ENCODE data around the gene MXRA8. TPM values are rescaled to one million over a fixed set of nuclear protein-coding genes. Genes with fewer than 3 reads are reported as not detected.

Gene MXRA8
- total RNA-seq, 1 experiment from 2014 or later: 5.0 TPM

DNA sequence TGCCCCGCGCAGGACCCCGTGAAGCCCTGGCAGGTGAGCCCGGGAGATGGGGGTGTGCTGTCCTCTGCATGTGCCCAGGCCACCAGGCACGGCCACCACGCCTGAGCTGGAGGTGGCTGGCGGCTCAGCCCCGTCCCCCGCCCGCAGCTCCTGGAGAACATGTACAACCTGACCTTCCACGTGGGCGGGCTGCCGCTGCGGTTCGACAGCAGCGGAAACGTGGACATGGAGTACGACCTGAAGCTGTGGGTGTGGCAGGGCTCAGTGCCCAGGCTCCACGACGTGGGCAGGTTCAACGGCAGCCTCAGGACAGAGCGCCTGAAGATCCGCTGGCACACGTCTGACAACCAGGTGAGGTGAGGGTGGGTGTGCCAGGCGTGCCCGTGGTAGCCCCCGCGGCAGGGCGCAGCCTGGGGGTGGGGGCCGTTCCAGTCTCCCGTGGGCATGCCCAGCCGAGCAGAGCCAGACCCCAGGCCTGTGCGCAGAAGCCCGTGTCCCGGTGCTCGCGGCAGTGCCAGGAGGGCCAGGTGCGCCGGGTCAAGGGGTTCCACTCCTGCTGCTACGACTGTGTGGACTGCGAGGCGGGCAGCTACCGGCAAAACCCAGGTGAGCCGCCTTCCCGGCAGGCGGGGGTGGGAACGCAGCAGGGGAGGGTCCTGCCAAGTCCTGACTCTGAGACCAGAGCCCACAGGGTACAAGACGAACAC lies 25.4 kb downstream of the MXRA8 start:
- Mint-ChIP-seq H3K4me1 (ENCODE audit: low read depth, unreplicated experiment) (no peaks in the 10 kb centered on the region), H3K36me3 (ENCODE audit: insufficient read depth, unreplicated experiment) (peaks cover 45% of the 10 kb centered on the region), H3K9me3 (ENCODE audit: unreplicated experiment) (no peaks in the 10 kb centered on the region), H3K27me3 (ENCODE audit: insufficient read depth, unreplicated experiment) (no peaks in the 10 kb centered on the region), H3K4me3 (ENCODE audit: unreplicated experiment) (no peak overlapping the region), H3K27ac (ENCODE audit: unreplicated experiment) (no peak overlapping the region)
- POLR2A ChIA-PET: interaction anchor here (0.6 kb wide), 1 partner anchor 22 kb away, joined by 4 read pairs; no protein-coding TSS in a partner anchor
- Histone ChIP-seq H3K4me1 (no peaks in the 10 kb centered on the region), H3K4me3 (ENCODE audit: low read depth, low read length) (no peak overlapping the region), H3K36me3 (ENCODE audit: control insufficient read depth, insufficient read depth, low read length) (no peaks in the 10 kb centered on the region), H3K27me3 (replicated peaks; ENCODE audit: control insufficient read depth, insufficient read depth, low read length) (no peaks in the 10 kb centered on the region), H3K9me3 (no peaks in the 10 kb centered on the region)
- no peak for DNase-seq
- no peak for TF ChIP-seq CTCF (IDR thresholded peaks at IDR 0.05; ENCODE audit: insufficient read depth in 1 of 2, low read depth in 1 of 2, low read length in 1 of 2, severe bottlenecking in 1 of 2, unreplicated experiment in 1 of 2)
- CTCF ChIA-PET: no interaction called here
- BruUV-seq (replicated peaks): no TSS peak
- intact Hi-C loops (cut with micrococcal nuclease; ENCODE audit: unreplicated experiment): no loop called here

- ChIA-PET POLR2A (no interaction called here), CTCF (no interaction called here)
- Mint-ChIP-seq H3K4me1 (ENCODE audit: low read depth, unreplicated experiment) (no peaks in the 10 kb centered on the region), H3K27ac (ENCODE audit: unreplicated experiment) (no peak overlapping the region), H3K27me3 (ENCODE audit: insufficient read depth, unreplicated experiment) (no peaks in the 10 kb centered on the region), H3K9me3 (ENCODE audit: unreplicated experiment) (no peaks in the 10 kb centered on the region), H3K36me3 (ENCODE audit: insufficient read depth, unreplicated experiment) (peaks cover 46% of the 10 kb centered on the region), H3K4me3 (ENCODE audit: unreplicated experiment) (no peak overlapping the region)
- TF ChIP-seq CTCF (IDR thresholded peaks at IDR 0.05; ENCODE audit: insufficient read depth in 1 of 2, low read depth in 1 of 2, low read length in 1 of 2, severe bottlenecking in 1 of 2, unreplicated experiment in 1 of 2): no peak
- H3K36me3 ChIP-seq (ENCODE audit: control insufficient read depth, insufficient read depth, low read length): no peaks in the 10 kb centered on the region
- no peaks in the 10 kb centered on the region for H3K4me1 ChIP-seq
- DNase-seq: no peak
- no peak overlapping the region for H3K4me3 ChIP-seq (ENCODE audit: low read depth, low read length)
- BruUV-seq (replicated peaks): no TSS peak
- H3K27me3 ChIP-seq (replicated peaks; ENCODE audit: control insufficient read depth, insufficient read depth, low read length): no peaks in the 10 kb centered on the region
- H3K9me3 ChIP-seq: no peaks in the 10 kb centered on the region
- intact Hi-C loops (cut with micrococcal nuclease; ENCODE audit: unreplicated experiment): no loop called here
Observed at GRCh38 chr1:1332031-1332755, 26.2 kb downstream of the MXRA8 start.

DNA sequence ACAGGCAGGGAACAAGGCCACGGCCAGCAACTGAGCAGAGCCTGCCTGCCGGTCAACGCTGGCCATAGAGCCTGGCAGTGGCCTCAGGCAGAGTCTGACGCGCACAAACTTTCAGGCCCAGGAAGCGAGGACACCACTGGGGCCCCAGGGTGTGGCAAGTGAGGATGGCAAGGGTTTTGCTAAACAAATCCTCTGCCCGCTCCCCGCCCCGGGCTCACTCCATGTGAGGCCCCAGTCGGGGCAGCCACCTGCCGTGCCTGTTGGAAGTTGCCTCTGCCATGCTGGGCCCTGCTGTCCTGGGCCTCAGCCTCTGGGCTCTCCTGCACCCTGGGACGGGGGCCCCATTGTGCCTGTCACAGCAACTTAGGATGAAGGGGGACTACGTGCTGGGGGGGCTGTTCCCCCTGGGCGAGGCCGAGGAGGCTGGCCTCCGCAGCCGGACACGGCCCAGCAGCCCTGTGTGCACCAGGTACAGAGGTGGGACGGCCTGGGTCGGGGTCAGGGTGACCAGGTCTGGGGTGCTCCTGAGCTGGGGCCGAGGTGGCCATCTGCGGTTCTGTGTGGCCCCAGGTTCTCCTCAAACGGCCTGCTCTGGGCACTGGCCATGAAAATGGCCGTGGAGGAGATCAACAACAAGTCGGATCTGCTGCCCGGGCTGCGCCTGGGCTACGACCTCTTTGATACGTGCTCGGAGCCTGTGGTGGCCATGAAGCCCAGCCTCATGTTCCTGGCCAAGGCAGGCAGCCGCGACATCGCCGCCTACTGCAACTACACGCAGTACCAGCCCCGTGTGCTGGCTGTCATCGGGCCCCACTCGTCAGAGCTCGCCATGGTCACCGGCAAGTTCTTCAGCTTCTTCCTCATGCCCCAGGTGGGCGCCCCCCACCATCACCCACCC lies 27.0 kb downstream of the MXRA8 start, which contains the start of gene TAS1R3:
TAS1R3 (plus strand) TSS at position 213 of the 898 bp plus-strand sequence; CDS start at position 279, 66 bp downstream.
- POLR2A ChIA-PET: no interaction called here

More for the DNA sequence above, 27.0 kb downstream of the MXRA8 start, which contains the start of gene TAS1R3:
- intact Hi-C loops (cut with micrococcal nuclease; ENCODE audit: unreplicated experiment): no loop called here
- CTCF ChIA-PET: no interaction called here
- Mint-ChIP-seq H3K4me1 (ENCODE audit: low read depth, unreplicated experiment) (no peaks in the 10 kb centered on the region), H3K4me3 (ENCODE audit: unreplicated experiment) (no peak within 1 kb of the TSS), H3K27ac (ENCODE audit: unreplicated experiment) (no peak within 1 kb of the TSS), H3K27me3 (ENCODE audit: insufficient read depth, unreplicated experiment) (no peaks in the 10 kb centered on the region), H3K36me3 (ENCODE audit: insufficient read depth, unreplicated experiment) (peaks cover 50% of the 10 kb centered on the region), H3K9me3 (ENCODE audit: unreplicated experiment) (no peaks in the 10 kb centered on the region)
- no peaks in the 10 kb centered on the region for H3K9me3 ChIP-seq
- H3K4me1 ChIP-seq: no peaks in the 10 kb centered on the region
- no peak within 1 kb of the TSS for H3K4me3 ChIP-seq (ENCODE audit: low read depth, low read length)
- BruUV-seq (replicated peaks): no TSS peak
- no peaks in the 10 kb centered on the region for H3K36me3 ChIP-seq (ENCODE audit: control insufficient read depth, insufficient read depth, low read length)
- TF ChIP-seq CTCF (IDR thresholded peaks at IDR 0.05; ENCODE audit: insufficient read depth in 1 of 2, low read depth in 1 of 2, low read length in 1 of 2, severe bottlenecking in 1 of 2, unreplicated experiment in 1 of 2): no peak
- H3K27me3 ChIP-seq (replicated peaks; ENCODE audit: control insufficient read depth, insufficient read depth, low read length): no peaks in the 10 kb centered on the region
- no peak for DNase-seq
